ENCODE results near the gene MTA3.

The MTA3 gene

DNA sequence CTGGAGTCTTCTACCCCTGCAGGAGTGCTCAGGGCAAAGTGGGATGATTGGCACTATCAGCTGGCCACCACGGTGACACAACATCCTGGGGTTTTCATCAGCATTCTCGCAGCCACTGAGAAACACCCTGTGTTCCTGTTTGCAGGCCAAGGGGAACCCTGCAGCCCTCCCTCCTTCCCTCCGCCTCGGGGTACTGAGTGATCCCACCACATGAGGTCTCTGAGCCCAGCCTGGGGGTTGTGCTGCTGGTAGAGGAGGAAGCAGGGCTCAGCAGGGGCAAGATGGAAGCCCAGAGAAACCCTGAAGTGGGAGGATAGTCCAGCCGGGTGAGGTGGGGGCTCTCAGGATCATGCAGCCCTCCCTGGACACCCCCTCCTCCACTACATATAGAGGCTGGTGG lies 195.7 kb downstream of the MTA3 start, which contains the start of gene OXER1:
OXER1 (minus strand) TSS at position 40 of the 400 bp plus-strand sequence. CDS start 73 bp downstream, outside the sequence.
- TF ChIP-seq, protein P1, sequence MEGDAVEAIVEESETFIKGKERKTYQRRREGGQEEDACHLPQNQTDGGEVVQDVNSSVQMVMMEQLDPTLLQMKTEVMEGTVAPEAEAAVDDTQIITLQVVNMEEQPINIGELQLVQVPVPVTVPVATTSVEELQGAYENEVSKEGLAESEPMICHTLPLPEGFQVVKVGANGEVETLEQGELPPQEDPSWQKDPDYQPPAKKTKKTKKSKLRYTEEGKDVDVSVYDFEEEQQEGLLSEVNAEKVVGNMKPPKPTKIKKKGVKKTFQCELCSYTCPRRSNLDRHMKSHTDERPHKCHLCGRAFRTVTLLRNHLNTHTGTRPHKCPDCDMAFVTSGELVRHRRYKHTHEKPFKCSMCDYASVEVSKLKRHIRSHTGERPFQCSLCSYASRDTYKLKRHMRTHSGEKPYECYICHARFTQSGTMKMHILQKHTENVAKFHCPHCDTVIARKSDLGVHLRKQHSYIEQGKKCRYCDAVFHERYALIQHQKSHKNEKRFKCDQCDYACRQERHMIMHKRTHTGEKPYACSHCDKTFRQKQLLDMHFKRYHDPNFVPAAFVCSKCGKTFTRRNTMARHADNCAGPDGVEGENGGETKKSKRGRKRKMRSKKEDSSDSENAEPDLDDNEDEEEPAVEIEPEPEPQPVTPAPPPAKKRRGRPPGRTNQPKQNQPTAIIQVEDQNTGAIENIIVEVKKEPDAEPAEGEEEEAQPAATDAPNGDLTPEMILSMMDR (IDR thresholded peaks at IDR 0.05; ENCODE audit: control extremely low read depth, extremely low read depth, low read depth, missing control alignments), result no peak
- no peak for DNase-seq (ENCODE audit: extremely low spot score)
- CTCF ChIA-PET, result interaction anchor here (1.0 to 1.5 kb wide), 3 partner anchors 9 to 11 kb away, joined by 3 read pairs; no protein-coding TSS in a partner anchor
- POLR2A ChIA-PET, result no interaction called here

- ChIA-PET CTCF (interaction anchor here (1.0 to 1.5 kb wide), 3 partner anchors 9 to 12 kb away, joined by 3 read pairs; no protein-coding TSS in a partner anchor), POLR2A (interaction anchor here (0.5 kb wide), 1 partner anchor 462 kb away, joined by 4 read pairs; the partner anchor contains the start of gene ZFP36L2)
- TF ChIP-seq, protein P1 (IDR thresholded peaks at IDR 0.05; ENCODE audit: control extremely low read depth, extremely low read depth, low read depth, missing control alignments), result no peak
Measured at GRCh38 chr2:42764901-42765300, 196.5 kb downstream of the MTA3 start.

GRCh38 chr2:42765686-42766085 lies 197.3 kb downstream of the MTA3 start:
- DNase-seq (ENCODE audit: extremely low spot score), result no peak
- ChIA-PET CTCF (interaction anchor here (1.5 kb wide), 1 partner anchor 12 kb away, joined by 3 read pairs; no protein-coding TSS in a partner anchor), POLR2A (interaction anchor here (0.5 kb wide), 1 partner anchor 461 kb away, joined by 4 read pairs; the partner anchor contains the start of gene ZFP36L2)
- TF ChIP-seq, protein P1 (IDR thresholded peaks at IDR 0.05; ENCODE audit: control extremely low read depth, extremely low read depth, low read depth, missing control alignments), result no peak

More at GRCh38 chr2:42764901-42765300, 196.5 kb downstream of the MTA3 start:
- no peak for DNase-seq (ENCODE audit: extremely low spot score)

GRCh38 chr2:42767080-42767898 lies 198.9 kb downstream of the MTA3 start:
- DNase-seq (ENCODE audit: extremely low spot score), result no peak
- CTCF ChIA-PET, result interaction anchor here (1.4 to 4.5 kb wide), 2 partner anchors 10 to 15 kb away, joined by 3 to 17 read pairs; no protein-coding TSS in a partner anchor
- TF ChIP-seq, protein P1 (IDR thresholded peaks at IDR 0.05; ENCODE audit: control extremely low read depth, extremely low read depth, low read depth, missing control alignments), result no peak
- POLR2A ChIA-PET, result no interaction called here

DNA sequence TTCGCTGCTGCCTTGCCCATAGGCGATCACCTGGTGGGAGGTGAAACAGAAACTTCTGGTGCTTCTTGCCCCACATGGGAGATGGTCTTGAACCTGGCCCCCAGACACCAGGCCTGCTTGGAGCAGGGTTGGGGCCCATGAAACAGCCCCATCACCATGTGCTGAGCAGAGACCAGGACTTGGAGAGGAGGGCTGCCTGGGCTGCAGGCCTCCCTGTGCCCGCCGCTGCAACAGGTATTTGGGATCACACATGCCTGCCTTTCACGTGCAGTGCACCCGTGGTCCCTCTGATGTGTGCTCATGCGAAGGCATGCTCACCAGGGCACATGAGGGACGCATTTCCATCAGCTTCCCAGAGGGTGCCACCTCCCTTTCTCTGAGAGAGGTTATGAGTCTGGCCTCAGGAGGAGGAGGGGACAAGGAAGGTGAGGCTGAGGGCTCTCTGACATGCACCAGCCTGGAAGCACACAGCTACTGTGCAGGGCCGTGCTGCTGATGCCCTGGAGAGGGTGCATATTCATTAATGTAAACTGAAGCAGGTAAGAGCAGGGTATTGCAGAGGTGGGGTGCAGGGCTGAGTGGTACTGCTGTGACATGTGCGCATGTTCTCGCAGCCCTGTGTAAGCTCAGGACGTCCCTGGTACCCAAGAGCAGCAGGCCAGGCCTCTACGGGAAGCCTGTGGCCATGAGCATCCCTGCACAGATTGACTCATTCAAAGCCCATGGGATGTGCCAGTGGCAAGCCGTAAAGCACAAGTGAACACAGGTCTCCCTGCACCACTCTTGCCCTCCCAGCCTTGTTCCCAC lies 199.7 kb downstream of the MTA3 start:
- ChIA-PET POLR2A (no interaction called here), CTCF (interaction anchor here (4.5 kb wide), 1 partner anchor 10 kb away, joined by 17 read pairs; no protein-coding TSS in a partner anchor)
- no peak for DNase-seq (ENCODE audit: extremely low spot score)
- TF ChIP-seq, protein P1 (IDR thresholded peaks at IDR 0.05; ENCODE audit: control extremely low read depth, extremely low read depth, low read depth, missing control alignments), result no peak

- ChIA-PET CTCF (interaction anchor here (1.1 to 4.5 kb wide), 3 partner anchors 8 to 20 kb away, joined by 4 to 17 read pairs (median 10); no protein-coding TSS in a partner anchor), POLR2A (no interaction called here)
- TF ChIP-seq, protein P1 (IDR thresholded peaks at IDR 0.05; ENCODE audit: control extremely low read depth, extremely low read depth, low read depth, missing control alignments), result no peak
- no peak for DNase-seq (ENCODE audit: extremely low spot score)
Measured at GRCh38 chr2:42768706-42769256, 200.3 kb downstream of the MTA3 start.

Data from GM10248 (cell line).